ENCODE results near the gene ERCC8. TPM values are rescaled to one million over a fixed set of nuclear protein-coding genes. Genes with fewer than 3 reads are reported as not detected.

The ERCC8 gene
- total and polyA plus RNA-seq, 2 of the 13 experiments (the other 11 are each of a cell fraction or from before 2014, with no cell fraction given): 24.4 to 35.2 TPM

GRCh38 chr5:60843936-60844905 is 100.6 kb downstream of the ERCC8 start, which contains the start of gene ELOVL7 (continued):
- TF ChIP-seq UBTF (CRISPR knock-in tag; IDR thresholded peaks at IDR 0.05) (peak; percentile 88; the same call in 1 of the 2 replicates), ZNF792 (CRISPR knock-in tag; IDR thresholded peaks at IDR 0.05) (no peak), ZNF296 (CRISPR knock-in tag; conservative IDR thresholded peaks at IDR 0.05) (no peak), NONO (IDR thresholded peaks at IDR 0.05) (no peak), NONO (CRISPR knock-in tag; conservative IDR thresholded peaks at IDR 0.05) (peak; percentile 79), IRF9 (CRISPR knock-in tag; IDR thresholded peaks at IDR 0.05; ENCODE audit: borderline replicate concordance) (0 out of 2 replicates have a peak, but pooled peaks have one; percentile 27), AGO2 (optimal IDR thresholded peaks at IDR 0.05; ENCODE audit: low read depth, low read length) (peak; percentile 36), AKNA (CRISPR knock-in tag; IDR thresholded peaks at IDR 0.05; ENCODE audit: borderline replicate concordance) (no peak), ZNF841 (CRISPR knock-in tag; IDR thresholded peaks at IDR 0.05; ENCODE audit: borderline replicate concordance) (peak; percentile 48; the same call in 1 of the 2 replicates), RAD21 (CRISPR knock-in tag; IDR thresholded peaks at IDR 0.05) (peak; percentile 79), THAP7 (CRISPR knock-in tag; IDR thresholded peaks at IDR 0.05) (peak; percentile 77), CEBPZ (IDR thresholded peaks at IDR 0.05; ENCODE audit: low read length) (no peak), ZNF576 (CRISPR knock-in tag; IDR thresholded peaks at IDR 0.05) (no peak), HHEX (CRISPR knock-in tag; IDR thresholded peaks at IDR 0.05) (no peak)
